T-helper 1 cell treated with Interleukin-12 subunit alpha and Interleukin-12 subunit beta and Interleukin-4 antibody, amounts not matched to agents 30 μg/mL and 1 μg/mL, for 36 hours (primary cell): Measurements from ENCODE around the gene MKRN1.
"Not testable (repeated sequence)": the region's sequence is repeated elsewhere in the genome, so short reads cannot be mapped to it uniquely, and the experiment has no call there.

Source experiments
- H3K27ac Mint-ChIP-seq: one replicate; pipeline ENCODE4 v1.8.0; 2021; ENCODE audit warnings: mild to moderate bottlenecking, mixed read lengths
- H3K27me3 Mint-ChIP-seq: one replicate; pipeline ENCODE4 v1.8.0; 2021; ENCODE audit warnings: low read depth, mixed read lengths
- H3K36me3 Mint-ChIP-seq: one replicate; pipeline ENCODE4 v1.8.0; 2021; ENCODE audit warnings: low read depth, mixed read lengths
- H3K4me1 Mint-ChIP-seq: one replicate; pipeline ENCODE4 v1.8.0; 2021; ENCODE audit warnings: low read depth, mixed read lengths
- H3K4me3 Mint-ChIP-seq: one replicate; pipeline ENCODE4 v1.8.0; 2021; ENCODE audit warnings: mild to moderate bottlenecking, moderate library complexity, mixed read lengths
- H3K9me3 Mint-ChIP-seq: one replicate; pipeline ENCODE4 v1.8.0; 2021; ENCODE audit warnings: mixed read lengths

MKRN1 gene

GRCh38 chr7:140426130-140426529 is 53.2 kb downstream of the MKRN1 start:
- H3K4me3 Mint-ChIP-seq, result no peak overlapping the region
- peaks cover 5% of the 10 kb centered on the region for H3K36me3 Mint-ChIP-seq
- no peak overlapping the region for H3K27ac Mint-ChIP-seq
- no peaks in the 10 kb centered on the region for H3K4me1 Mint-ChIP-seq
- no peaks in the 10 kb centered on the region for H3K27me3 Mint-ChIP-seq
- no peaks in the 10 kb centered on the region for H3K9me3 Mint-ChIP-seq

- no peak overlapping the region for H3K4me3 Mint-ChIP-seq
- H3K4me1 Mint-ChIP-seq, result no peaks in the 10 kb centered on the region
- H3K27ac Mint-ChIP-seq, result no peak overlapping the region
- H3K27me3 Mint-ChIP-seq, result no peaks in the 10 kb centered on the region
- peaks cover 5% of the 10 kb centered on the region for H3K36me3 Mint-ChIP-seq
- no peaks in the 10 kb centered on the region for H3K9me3 Mint-ChIP-seq
Observed at GRCh38 chr7:140425718-140426117, 53.6 kb downstream of the MKRN1 start.

- Mint-ChIP-seq H3K27me3 (no peaks in the 10 kb centered on the region), H3K9me3 (no peaks in the 10 kb centered on the region), H3K4me3 (no peak overlapping the region), H3K4me1 (peaks cover 5% of the 10 kb centered on the region), H3K36me3 (peaks cover 7% of the 10 kb centered on the region), H3K27ac (no peak overlapping the region)
Observed at GRCh38 chr7:140423501-140423900, 55.8 kb downstream of the MKRN1 start.

- Mint-ChIP-seq H3K4me3 (no peak overlapping the region), H3K27me3 (no peaks in the 10 kb centered on the region), H3K4me1 (peaks cover 9% of the 10 kb centered on the region), H3K9me3 (no peaks in the 10 kb centered on the region), H3K27ac (no peak overlapping the region), H3K36me3 (peaks cover 8% of the 10 kb centered on the region)
Observed at GRCh38 chr7:140421521-140421920, 57.8 kb downstream of the MKRN1 start.

- no peak overlapping the region for H3K27ac Mint-ChIP-seq
- peaks cover 22% of the 10 kb centered on the region for H3K36me3 Mint-ChIP-seq
- H3K4me3 Mint-ChIP-seq, result no peak overlapping the region
- H3K9me3 Mint-ChIP-seq, result no peaks in the 10 kb centered on the region
- H3K4me1 Mint-ChIP-seq, result peaks cover 11% of the 10 kb centered on the region
- no peaks in the 10 kb centered on the region for H3K27me3 Mint-ChIP-seq
Observed at GRCh38 chr7:140418653-140419052, 60.7 kb downstream of the MKRN1 start.

- H3K9me3 Mint-ChIP-seq, H3K4me3 Mint-ChIP-seq, H3K27me3 Mint-ChIP-seq, H3K27ac Mint-ChIP-seq: not testable (repeated sequence)
- peaks cover 11% of the 10 kb centered on the region for H3K4me1 Mint-ChIP-seq
- H3K36me3 Mint-ChIP-seq, result peaks cover 24% of the 10 kb centered on the region
Observed at GRCh38 chr7:140418156-140418472, 61.2 kb downstream of the MKRN1 start.

GRCh38 chr7:140417456-140418155 is 61.7 kb downstream of the MKRN1 start:
- peaks cover 27% of the 10 kb centered on the region for H3K36me3 Mint-ChIP-seq
- H3K27ac Mint-ChIP-seq, result no peak overlapping the region
- H3K27me3 Mint-ChIP-seq, result no peaks in the 10 kb centered on the region
- H3K4me1 Mint-ChIP-seq, result peaks cover 11% of the 10 kb centered on the region
- no peak overlapping the region for H3K4me3 Mint-ChIP-seq
- H3K9me3 Mint-ChIP-seq, result no peaks in the 10 kb centered on the region

- no peaks in the 10 kb centered on the region for H3K27me3 Mint-ChIP-seq
- peaks cover 34% of the 10 kb centered on the region for H3K36me3 Mint-ChIP-seq
- H3K27ac Mint-ChIP-seq, result no peak overlapping the region
- no peak overlapping the region for H3K4me3 Mint-ChIP-seq
- H3K4me1 Mint-ChIP-seq, result peaks cover 11% of the 10 kb centered on the region
- no peaks in the 10 kb centered on the region for H3K9me3 Mint-ChIP-seq
Observed at GRCh38 chr7:140416560-140416959, 62.7 kb downstream of the MKRN1 start.

GRCh38 chr7:140415816-140416215 is 63.5 kb downstream of the MKRN1 start:
- not testable (repeated sequence) for H3K27ac Mint-ChIP-seq, H3K27me3 Mint-ChIP-seq, H3K9me3 Mint-ChIP-seq, H3K4me3 Mint-ChIP-seq
- Mint-ChIP-seq H3K36me3 (peaks cover 37% of the 10 kb centered on the region), H3K4me1 (peaks cover 11% of the 10 kb centered on the region)

- Mint-ChIP-seq H3K9me3 (no peaks in the 10 kb centered on the region), H3K4me1 (peaks cover 11% of the 10 kb centered on the region), H3K4me3 (no peak overlapping the region), H3K27ac (no peak overlapping the region), H3K27me3 (no peaks in the 10 kb centered on the region), H3K36me3 (peaks cover 37% of the 10 kb centered on the region)
Observed at GRCh38 chr7:140415361-140415760, 63.9 kb downstream of the MKRN1 start.

- Mint-ChIP-seq H3K4me1 (peaks cover 26% of the 10 kb centered on the region), H3K36me3 (peaks cover 25% of the 10 kb centered on the region), H3K27ac (peak overlapping the region; percentile 96), H3K27me3 (no peaks in the 10 kb centered on the region), H3K4me3 (peak overlapping the region; percentile 96), H3K9me3 (no peaks in the 10 kb centered on the region)
Observed at GRCh38 chr7:140404565-140405065, 74.7 kb downstream of the MKRN1 start.

GRCh38 chr7:140403878-140404564 is 75.3 kb downstream of the MKRN1 start, which contains the start of gene RAB19:
RAB19 (plus strand) TSS chr7:140404058; CDS start chr7:140407647, 3,589 bp downstream.
- Mint-ChIP-seq H3K36me3 (peaks cover 25% of the 10 kb centered on the region), H3K9me3 (no peaks in the 10 kb centered on the region), H3K4me1 (peaks cover 26% of the 10 kb centered on the region), H3K27ac (peak within 1 kb of the TSS; percentile 96), H3K27me3 (no peaks in the 10 kb centered on the region), H3K4me3 (peak within 1 kb of the TSS; percentile 96)
